SKM-1 treated with dmso at 0.1 percent for 144 hours (cell line): ENCODE measurements around the gene ARHGAP1.

Experiments
- DNase-seq: peaks from one replicate; lab custom pipeline; 2025; ENCODE audit not compliant: unreplicated experiment; lab: John Stamatoyannopoulos, UW

ARHGAP1 gene

GRCh38 chr11:46643531-46643930, 56.9 kb downstream of the ARHGAP1 start:
- no peak for DNase-seq

DNA sequence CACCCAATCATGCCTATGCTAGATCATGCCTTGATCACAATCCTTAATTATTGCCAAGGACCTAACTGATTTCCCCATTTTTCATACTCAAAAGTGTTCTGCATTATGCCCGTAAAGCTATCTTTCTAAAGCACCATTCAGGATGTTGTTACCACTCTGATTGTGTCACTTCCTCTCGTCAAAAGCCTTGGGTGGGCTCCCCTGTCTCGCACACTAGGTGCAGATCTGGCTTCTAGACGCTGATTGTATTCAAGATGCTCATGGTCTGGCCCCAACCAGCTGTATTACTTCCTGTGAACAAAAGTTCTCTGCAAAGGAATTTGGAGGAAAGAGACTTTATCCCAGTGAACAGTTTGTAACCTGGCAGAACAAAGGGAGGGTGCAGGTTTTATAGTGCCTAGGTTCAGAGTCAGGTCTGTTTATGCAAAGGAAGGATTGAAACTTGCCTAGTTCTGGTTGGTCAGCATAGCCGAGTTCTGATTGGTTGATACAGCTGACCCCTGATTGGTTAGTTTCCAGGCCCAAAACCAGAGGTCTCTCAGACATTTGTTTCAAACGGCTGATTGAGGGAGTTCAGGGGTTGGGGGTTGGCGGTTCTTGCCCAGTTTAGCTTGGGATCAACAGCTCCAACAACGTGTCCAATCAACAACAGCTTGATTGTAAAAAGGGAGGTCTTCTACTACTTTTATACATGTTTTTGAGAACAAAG, 57.6 kb downstream of the ARHGAP1 start:
- no peak for DNase-seq

GRCh38 chr11:46641639-46642038, 58.8 kb downstream of the ARHGAP1 start:
- no peak for DNase-seq

- DNase-seq, result no peak
Measured at GRCh38 chr11:46640036-46640788, 60.2 kb downstream of the ARHGAP1 start.

- no peak for DNase-seq
Measured at GRCh38 chr11:46639197-46639839, 61.1 kb downstream of the ARHGAP1 start.

DNA sequence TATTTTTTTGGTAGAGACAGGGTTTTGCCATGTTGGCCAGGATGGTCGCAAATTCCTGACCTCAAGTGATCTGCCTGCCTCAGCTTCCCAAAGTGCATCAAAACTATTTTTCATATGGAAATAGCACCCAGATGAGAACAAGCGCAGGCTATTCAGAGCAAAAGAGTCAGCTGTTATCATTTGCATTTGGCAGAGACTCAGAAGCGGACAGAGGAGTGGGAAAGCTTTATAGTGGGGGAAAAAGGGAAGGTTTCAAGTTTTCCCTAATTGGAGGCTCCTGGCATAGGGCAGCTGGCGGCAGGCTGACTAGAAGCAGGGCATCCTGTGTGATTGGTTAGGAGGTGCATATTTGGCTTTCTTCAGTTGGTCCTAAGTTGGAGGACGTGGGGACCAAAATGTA, 62.9 kb downstream of the ARHGAP1 start:
- DNase-seq, result no peak

DNA sequence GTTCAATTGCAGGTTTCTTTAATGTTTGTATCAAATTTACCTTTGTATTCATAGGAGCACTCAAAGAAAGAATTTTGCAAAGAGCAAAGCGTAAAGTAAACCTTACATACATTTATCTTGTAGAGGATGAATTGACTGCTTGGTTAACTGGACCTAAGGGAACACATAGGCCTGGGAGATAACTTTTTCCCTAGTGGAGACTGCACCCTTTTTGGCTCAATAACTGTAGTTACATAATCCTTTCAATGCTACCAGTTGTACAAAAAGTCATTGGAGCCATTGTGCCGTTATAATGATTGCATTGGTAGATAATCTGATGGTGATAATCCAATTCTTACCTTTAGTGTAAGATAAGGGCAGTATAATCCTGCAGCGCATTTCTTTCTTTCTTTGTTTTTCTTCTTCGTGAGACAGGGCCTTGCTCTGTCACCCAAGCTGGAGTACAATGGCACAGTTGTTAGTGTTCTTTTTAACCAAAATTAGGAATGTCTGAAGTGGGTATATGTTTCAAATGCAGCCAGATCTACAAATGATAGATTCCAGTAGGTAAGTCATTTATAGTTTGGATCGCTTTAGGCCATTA, 64.8 kb downstream of the ARHGAP1 start:
- no peak for DNase-seq

GRCh38 chr11:46633291-46634217, 66.9 kb downstream of the ARHGAP1 start:
- DNase-seq, result no peak

DNA sequence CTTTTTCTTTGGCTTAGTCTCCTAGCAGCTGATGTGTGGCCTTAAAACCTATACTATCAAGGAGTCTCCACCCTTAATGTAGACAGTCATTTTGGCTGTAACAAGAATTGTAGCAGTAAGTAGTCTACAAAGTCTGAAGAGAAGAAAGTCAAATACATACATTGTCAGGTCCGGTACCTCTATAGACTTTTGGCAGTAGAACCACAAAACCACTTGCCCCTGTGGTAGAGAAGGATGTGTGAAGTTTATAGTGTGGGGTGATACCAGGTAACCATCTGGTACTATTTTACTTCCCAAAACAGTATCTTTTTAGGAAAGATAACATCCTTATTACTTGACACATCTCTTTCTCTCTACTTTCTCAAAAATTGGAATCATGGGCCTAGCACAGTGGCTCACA, 67.9 kb downstream of the ARHGAP1 start:
- DNase-seq, result no peak

DNA sequence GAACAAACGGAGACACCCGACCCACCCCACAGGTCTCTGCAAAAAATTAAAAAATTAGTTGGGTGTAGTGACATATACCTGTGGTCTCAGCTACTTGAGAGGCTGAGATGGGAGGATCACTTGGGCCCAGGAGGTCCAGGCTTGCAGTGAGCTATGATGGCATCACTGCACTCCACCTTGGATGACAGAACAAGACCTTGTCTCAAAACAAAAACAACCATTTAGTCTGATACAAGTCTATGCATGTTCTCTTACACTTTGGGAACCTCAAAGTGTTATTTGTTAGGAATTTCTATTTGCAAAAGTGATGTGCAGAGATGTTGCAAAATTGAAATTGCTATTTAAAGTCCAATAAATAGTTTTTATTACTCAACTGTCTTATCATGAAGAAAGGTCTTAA, 68.7 kb downstream of the ARHGAP1 start:
- DNase-seq, result no peak

DNA sequence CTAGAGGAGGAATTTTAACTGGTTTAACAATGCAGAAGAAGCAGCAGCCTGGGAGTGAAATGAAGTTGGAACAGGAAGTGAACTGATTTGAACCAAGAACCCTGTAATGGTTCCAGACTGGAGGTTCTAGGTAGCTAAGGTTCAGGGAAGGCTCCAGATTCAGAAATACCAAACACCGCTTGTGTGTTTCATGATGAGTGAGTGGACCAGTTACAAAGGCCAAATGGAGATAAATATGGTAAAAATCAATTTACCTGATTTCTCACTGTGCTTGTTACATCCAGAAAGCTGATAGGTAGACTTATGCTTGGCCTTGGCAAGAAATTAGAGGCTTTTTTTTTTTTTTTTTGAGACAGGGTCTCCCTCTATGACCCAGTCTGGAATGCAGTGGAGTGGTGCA, 70.2 kb downstream of the ARHGAP1 start:
- no peak for DNase-seq

GRCh38 chr11:46628961-46629360, 71.5 kb downstream of the ARHGAP1 start:
- no peak for DNase-seq
